MM.1S (cell line): ENCODE results near the gene HSD17B10.

Source experiments
- CTCF ChIP-seq: fragments of 300-600 bp; sonication (generic); IDR thresholded peaks from 2 replicates; pipeline ENCODE4 v1.5.1; 2016; ENCODE audit warnings: antibody characterized with exemption, low read length, mixed read lengths
- EZH2 ChIP-seq: fragments of 300-600 bp; sonication (generic); optimal IDR thresholded peaks from 2 replicates; pipeline ENCODE3; 2017; ENCODE audit warnings: low read depth, mild to moderate bottlenecking, antibody characterized with exemption, low read length, mixed read lengths
- EZH2phosphoT487 ChIP-seq: fragments of 300-600 bp; sonication (generic); IDR thresholded peaks from 2 replicates; pipeline ENCODE4 v1.6.1; 2018; ENCODE audit warnings: antibody characterized with exemption, low read length

- no peak for TF ChIP-seq CTCF
- no peak for TF ChIP-seq EZH2
- TF ChIP-seq EZH2phosphoT487: no peak
Measured at GRCh38 chrX:53412446-53412845, 21.7 kb downstream of the HSD17B10 start.
